Common myeloid progenitor, CD34-positive (primary cell): ENCODE measurements around the gene CTBP2.

ENCODE experiments used
- CTCF ChIA-PET: fragments of 350-600 bp; sonication (Branson Sonifier 250); formaldehyde crosslinking; loops from one replicate; lab custom pipeline; 2021; ENCODE audit warnings: antibody characterized with exemption; lab: Charles Lee
- POLR2A ChIA-PET: fragments of 350-600 bp; sonication (Branson Sonifier 250); formaldehyde crosslinking; loops from one replicate; lab custom pipeline; 2021; ENCODE audit warnings: antibody characterized with exemption; lab: Charles Lee
- DNase-seq, 3 donors: peaks; one replicate each; pipeline versions ENCODE4 v3.0.0 to v3.0.0-alpha.2; 2013
- H3K27ac ChIP-seq, 2 experiments: 1 replicate in 1 of 2; 2 replicates in 1 of 2; pipeline ENCODE4 v1.7.0; 2013; ENCODE audit warnings: inconsistent platforms in 2 of 2, low read length in 2 of 2, mild to moderate bottlenecking in 2 of 2, low read depth in 1 of 2, moderate library complexity in 1 of 2; ENCODE audit not compliant: severe bottlenecking in 2 of 2, insufficient read depth in 1 of 2, poor library complexity in 1 of 2
- H3K27me3 ChIP-seq, 5 experiments: replicated peaks in 2 of 5; 1 replicate in 3 of 5; 2 replicates in 2 of 5; pipeline versions ENCODE4 v1.6.1 to v1.7.0; 2013; ENCODE audit warnings: low read length in 4 of 5, mild to moderate bottlenecking in 2 of 5, moderate library complexity in 2 of 5, inconsistent platforms in 1 of 5; ENCODE audit not compliant: insufficient read depth in 5 of 5, control insufficient read depth in 4 of 5
- H3K36me3 ChIP-seq, 4 experiments: 1 replicate in 2 of 4; 2 replicates in 2 of 4; pipeline versions ENCODE4 v1.6.1 to v1.7.0; 2013; ENCODE audit warnings: low read length in 3 of 4, control low read depth in 1 of 4, mild to moderate bottlenecking in 1 of 4; ENCODE audit not compliant: control insufficient read depth in 4 of 4, insufficient read depth in 4 of 4
- H3K4me1 ChIP-seq, 4 experiments: 1 replicate in 3 of 4; 2 replicates in 1 of 4; pipeline versions ENCODE4 v1.6.1 to v1.7.1; 2013; ENCODE audit warnings: low read length in 3 of 4, mild to moderate bottlenecking in 3 of 4, control low read depth in 1 of 4, inconsistent platforms in 1 of 4, moderate library complexity in 1 of 4; ENCODE audit not compliant: control insufficient read depth in 4 of 4, insufficient read depth in 4 of 4; ENCODE audit errors: control extremely low read depth in 1 of 4
- H3K4me3 ChIP-seq, 7 experiments: 1 replicate in 4 of 7; 2 replicates in 3 of 7; pipeline versions ENCODE4 v1.5.1 to v1.7.0; 2013; ENCODE audit warnings: mild to moderate bottlenecking in 7 of 7, low read length in 6 of 7, moderate library complexity in 6 of 7, inconsistent platforms in 2 of 7, low read depth in 2 of 7, control low read depth in 1 of 7; ENCODE audit not compliant: insufficient read depth in 4 of 7, control insufficient read depth in 1 of 7; ENCODE audit errors: extremely low read depth in 1 of 7
- H3K9me3 ChIP-seq, 5 experiments: 1 replicate in 4 of 5; 2 replicates in 1 of 5; pipeline versions ENCODE4 v1.6.1 to v1.7.1; 2013; ENCODE audit warnings: low read length in 4 of 5, mild to moderate bottlenecking in 2 of 5, inconsistent platforms in 1 of 5, low read depth in 1 of 5, moderate library complexity in 1 of 5; ENCODE audit not compliant: control insufficient read depth in 4 of 5, insufficient read depth in 2 of 5; ENCODE audit errors: control extremely low read depth in 1 of 5
- WGBS: methylation state at CpG from one replicate; pipeline ENCODE4 v1.1.5; 2013; ENCODE audit not compliant: insufficient coverage; 5-methylcytosine and 5-hydroxymethylcytosine counted together

Gene CTBP2

GRCh38 chr10:125092564-125093031, 67.8 kb downstream of the CTBP2 start:
- CTCF ChIA-PET = interaction anchor here (1.3 kb wide), 1 partner anchor 25 kb away, joined by 3 read pairs; no protein-coding TSS in a partner anchor
- DNase-seq = no peak
- WGBS = 95% methylated on average over 17 of the region's 17 CpGs

GRCh38 chr10:125091891-125092290, 68.5 kb downstream of the CTBP2 start:
- no peak for DNase-seq
- Histone ChIP-seq H3K27ac (no peak overlapping the region), H3K4me1 (peaks cover 0 to 3% (median 0%) of the 10 kb centered on the region in 4 experiments), H3K4me3 (no peak overlapping the region), H3K9me3 (no peaks in the 10 kb centered on the region), H3K36me3 (peaks cover 16 to 31% (median 24%) of the 10 kb centered on the region in 4 experiments), H3K27me3 (no peaks in the 10 kb centered on the region)
- CTCF ChIA-PET = interaction anchor here (1.1 to 1.3 kb wide), 2 partner anchors 24 to 36 kb away, joined by 3 to 4 read pairs; no protein-coding TSS in a partner anchor
- POLR2A ChIA-PET = no interaction called here

More at GRCh38 chr10:125092564-125093031, 67.8 kb downstream of the CTBP2 start:
- Histone ChIP-seq H3K9me3 (no peaks in the 10 kb centered on the region), H3K27ac (no peak overlapping the region), H3K36me3 (peaks cover 14 to 31% (median 21%) of the 10 kb centered on the region in 4 experiments), H3K4me1 (peaks cover 0 to 3% (median 0%) of the 10 kb centered on the region in 4 experiments), H3K4me3 (no peak overlapping the region), H3K27me3 (no peaks in the 10 kb centered on the region)
- POLR2A ChIA-PET = no interaction called here

- POLR2A ChIA-PET = no interaction called here
- no peak overlapping the region for H3K27ac ChIP-seq
- DNase-seq = no peak
- H3K27me3 ChIP-seq = no peaks in the 10 kb centered on the region
- no peak overlapping the region for H3K4me3 ChIP-seq
- peaks cover 13 to 49% (median 32%) of the 10 kb centered on the region in 4 experiments for H3K36me3 ChIP-seq
- no peaks in the 10 kb centered on the region for H3K9me3 ChIP-seq
- 100% methylated on average over 1 of the region's 2 CpGs for WGBS
- no peaks in the 10 kb centered on the region for H3K4me1 ChIP-seq
- CTCF ChIA-PET = interaction anchor here (1.7 kb wide), 1 partner anchor 42 kb away, joined by 4 read pairs; no protein-coding TSS in a partner anchor
These were observed 70.9 kb downstream of the CTBP2 start for GRCh38 chr10:125089469-125089868.

- CTCF ChIA-PET = interaction anchor here (1.2 kb wide), 1 partner anchor 12 kb away, joined by 4 read pairs; no protein-coding TSS in a partner anchor
- POLR2A ChIA-PET = interaction anchor here (0.6 kb wide), 2 partner anchors 10 to 12 kb away, joined by 3 read pairs; no protein-coding TSS in a partner anchor
- DNase-seq = no peak
- no peaks in the 10 kb centered on the region for H3K4me1 ChIP-seq
- H3K4me3 ChIP-seq = no peak overlapping the region
- H3K36me3 ChIP-seq = peaks cover 13 to 47% (median 30%) of the 10 kb centered on the region in 4 experiments
- no peaks in the 10 kb centered on the region for H3K9me3 ChIP-seq
- 87% methylated on average over 10 of the region's 10 CpGs for WGBS
- no peak overlapping the region for H3K27ac ChIP-seq
- H3K27me3 ChIP-seq = no peaks in the 10 kb centered on the region
These were observed 72.5 kb downstream of the CTBP2 start for GRCh38 chr10:125087897-125088215.

GRCh38 chr10:125087191-125087896, 73.0 kb downstream of the CTBP2 start:
- Histone ChIP-seq H3K36me3 (peaks cover 13 to 46% (median 30%) of the 10 kb centered on the region in 4 experiments), H3K27me3 (no peaks in the 10 kb centered on the region), H3K27ac (no peak overlapping the region), H3K9me3 (no peaks in the 10 kb centered on the region), H3K4me3 (no peak overlapping the region), H3K4me1 (no peaks in the 10 kb centered on the region)
- 98% methylated on average over 14 of the region's 14 CpGs for WGBS
- POLR2A ChIA-PET = interaction anchor here (0.6 kb wide), 2 partner anchors 10 to 11 kb away, joined by 3 read pairs; no protein-coding TSS in a partner anchor
- CTCF ChIA-PET = no interaction called here
- no peak for DNase-seq

GRCh38 chr10:125086691-125087090, 73.7 kb downstream of the CTBP2 start:
- Histone ChIP-seq H3K27me3 (no peaks in the 10 kb centered on the region), H3K27ac (no peak overlapping the region), H3K4me3 (no peak overlapping the region), H3K4me1 (no peaks in the 10 kb centered on the region), H3K36me3 (peaks cover 13 to 50% (median 31%) of the 10 kb centered on the region in 4 experiments), H3K9me3 (no peaks in the 10 kb centered on the region)
- POLR2A ChIA-PET = no interaction called here
- CTCF ChIA-PET = no interaction called here
- WGBS = 86% methylated on average over 9 of the region's 9 CpGs
- DNase-seq = no peak
